Colon (tissue), 2 donors: ENCODE results near the gene SHF.

Source experiments
- FAIRE-seq: peaks from 2 replicates; lab custom pipeline; 2012; peaks lifted over from hg19 to GRCh38; lab: Jason Lieb, UNC
- donor health status: control.
- donor health status: control.

The SHF gene

DNA sequence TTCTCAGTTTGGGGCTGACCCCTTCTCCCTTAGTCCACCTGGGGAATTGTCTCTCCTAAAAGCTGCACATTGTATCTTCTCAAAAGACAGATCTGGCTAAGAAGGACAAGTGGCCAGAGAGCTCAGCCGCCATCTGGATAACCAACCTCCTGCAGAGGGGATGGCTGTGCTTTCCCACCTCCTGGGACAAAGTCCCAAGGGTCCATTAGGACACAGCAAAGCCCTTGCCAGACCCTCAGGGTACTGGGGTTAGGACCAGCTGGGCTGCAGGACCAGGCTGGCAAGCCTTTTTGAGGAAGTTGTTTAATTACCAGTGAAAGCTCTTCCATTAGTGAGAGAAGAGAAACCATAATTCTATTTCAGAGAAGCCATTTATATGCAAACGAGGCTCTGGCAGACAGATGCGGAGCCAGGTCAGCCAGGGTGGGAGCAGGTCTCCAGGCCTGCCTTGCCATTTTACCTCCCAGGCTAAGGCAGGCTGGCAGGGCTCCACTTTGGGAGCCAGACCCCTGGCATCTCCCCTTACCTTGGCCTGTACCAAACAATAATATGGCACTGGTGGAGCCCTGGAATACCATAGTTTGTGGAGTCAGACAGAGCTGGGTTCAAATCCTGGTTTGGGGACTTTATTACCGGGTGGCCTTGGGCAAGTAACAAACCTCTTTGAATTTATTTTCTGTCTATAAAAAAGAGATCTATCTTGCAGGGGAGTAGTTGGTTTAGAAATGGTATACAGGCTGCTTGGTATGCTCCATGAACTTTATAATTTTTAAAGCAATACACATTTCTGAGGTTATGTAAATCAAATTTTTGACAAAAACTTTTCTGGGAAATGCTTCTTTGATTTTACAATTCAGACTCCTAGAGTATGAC is 17.9 kb downstream of the SHF start:
- no peak for FAIRE-seq

DNA sequence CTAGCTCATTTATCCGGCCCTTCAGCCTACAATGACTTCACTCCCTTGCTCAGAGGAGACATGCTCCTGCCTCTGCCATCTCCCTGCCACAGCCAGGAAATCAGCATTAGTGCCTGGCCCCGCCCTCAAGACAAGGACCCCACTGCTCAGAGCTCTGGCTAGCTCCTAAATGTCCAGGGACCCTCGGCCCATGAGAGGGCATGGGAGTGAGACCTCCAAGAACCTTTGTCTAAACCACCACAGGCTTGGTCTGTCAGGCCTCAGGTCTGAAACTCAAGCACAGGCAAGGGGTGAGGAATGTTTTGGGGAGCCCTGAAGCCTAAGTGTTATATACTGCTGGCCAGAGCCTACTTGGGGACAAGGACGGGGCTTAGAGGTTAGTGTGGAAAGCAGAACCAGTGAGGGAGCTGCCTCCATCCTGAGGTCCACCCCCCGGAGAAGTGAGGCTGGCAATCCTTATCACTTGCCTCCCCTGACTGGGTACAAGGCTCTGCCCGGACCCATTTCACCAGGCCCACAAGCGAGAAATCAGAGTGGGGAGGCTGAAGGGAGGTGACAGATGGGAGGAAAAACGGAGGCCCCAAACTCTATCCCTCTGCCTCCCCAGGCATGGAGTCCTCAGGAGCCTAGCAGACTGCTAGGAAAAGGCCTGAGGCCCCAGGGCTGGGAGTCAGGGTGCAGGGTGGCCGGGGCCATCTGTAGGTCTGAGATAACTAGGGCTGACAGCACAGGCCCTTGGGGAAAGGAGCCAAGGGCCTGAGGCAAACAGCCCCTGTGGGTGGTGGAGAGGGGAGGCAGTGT is 18.8 kb downstream of the SHF start:
- FAIRE-seq: no peak

DNA sequence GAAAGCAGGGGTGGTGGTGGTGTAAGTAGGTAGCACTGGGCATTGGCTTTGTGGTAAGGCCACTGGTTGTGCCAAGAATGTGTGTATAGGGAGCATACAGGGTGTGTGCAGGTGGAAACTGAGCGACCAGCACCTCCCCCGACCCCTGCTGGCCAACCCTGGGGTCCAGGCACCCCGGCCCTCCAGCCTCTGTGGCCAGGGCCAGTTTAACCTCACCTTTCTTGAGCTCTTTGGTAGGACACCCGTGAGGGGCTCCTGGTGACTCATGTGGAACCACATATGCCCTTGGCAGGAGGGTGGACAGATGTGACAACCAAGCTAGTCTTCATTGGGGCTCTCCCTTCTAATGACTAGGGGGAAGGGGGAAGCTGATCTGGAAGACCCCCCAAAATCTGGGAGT is 19.5 kb downstream of the SHF start:
- no peak for FAIRE-seq

DNA sequence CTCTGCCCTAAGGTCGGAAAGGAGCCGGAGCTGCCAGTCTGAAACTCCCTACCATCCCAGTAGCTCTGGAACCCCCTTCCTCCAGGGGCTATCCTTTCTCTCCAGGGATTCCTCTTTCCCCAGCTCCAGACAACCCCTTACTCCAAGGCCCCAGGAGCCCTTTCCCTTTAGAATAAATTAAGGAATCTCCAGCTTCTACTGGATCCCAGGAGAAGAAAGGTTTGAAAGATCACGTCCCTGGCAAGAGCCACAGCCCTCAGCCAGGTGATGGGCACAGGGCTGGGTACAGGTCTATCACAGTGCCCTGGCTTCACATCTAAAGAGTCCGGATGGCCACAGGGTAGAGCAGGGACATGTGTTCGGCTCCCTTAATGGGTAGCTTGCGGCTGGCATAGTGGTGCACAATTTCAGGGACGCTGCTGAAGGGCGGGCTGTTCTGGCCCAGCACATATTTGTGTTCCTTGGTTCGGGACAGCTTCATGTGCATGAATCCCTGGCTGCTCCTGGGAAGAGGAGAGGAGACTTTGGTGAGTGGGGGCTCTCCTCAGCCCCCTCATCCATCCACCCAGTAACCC is 20.0 kb downstream of the SHF start:
- FAIRE-seq: no peak

DNA sequence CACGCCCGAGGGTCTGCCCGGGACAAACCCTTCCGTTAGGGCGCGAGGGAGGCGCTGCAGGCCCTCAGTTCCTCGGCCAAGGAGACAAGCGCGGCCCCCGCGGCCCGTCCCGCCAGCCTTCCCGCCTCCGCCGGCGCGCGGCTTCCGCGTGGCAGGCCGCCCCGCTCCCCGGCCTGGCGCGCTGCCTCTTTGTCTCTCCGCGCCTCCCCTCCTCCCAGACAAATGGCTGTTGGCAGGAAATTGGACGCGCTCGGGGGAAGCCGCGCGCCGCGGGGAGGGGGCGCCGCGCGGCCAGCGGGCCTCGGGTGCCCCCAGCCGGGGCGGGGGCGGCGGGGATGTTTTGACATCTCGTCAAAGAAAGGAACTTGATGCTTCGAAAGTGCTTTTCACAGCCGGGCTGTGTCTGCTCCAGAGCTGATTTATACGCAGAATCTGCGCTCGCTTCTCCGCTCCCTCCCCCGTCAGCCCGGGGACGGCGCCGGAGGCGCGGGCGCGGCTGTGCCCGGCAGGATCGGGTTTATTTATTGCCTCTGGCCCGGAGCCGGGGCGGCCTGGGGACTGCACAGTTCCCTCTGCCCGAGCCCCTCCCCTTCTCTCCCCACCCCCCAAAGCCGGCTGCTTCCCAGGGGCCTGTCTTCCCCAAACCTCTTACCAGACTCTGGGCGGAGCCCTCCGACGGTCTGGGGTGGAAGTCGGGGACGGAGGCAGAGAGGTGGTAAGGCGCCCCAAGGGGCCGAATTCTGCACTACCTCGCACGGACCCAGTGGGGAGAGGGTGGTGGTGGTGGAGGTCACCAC is 20.7 kb downstream of the SHF start:
- FAIRE-seq: no peak

DNA sequence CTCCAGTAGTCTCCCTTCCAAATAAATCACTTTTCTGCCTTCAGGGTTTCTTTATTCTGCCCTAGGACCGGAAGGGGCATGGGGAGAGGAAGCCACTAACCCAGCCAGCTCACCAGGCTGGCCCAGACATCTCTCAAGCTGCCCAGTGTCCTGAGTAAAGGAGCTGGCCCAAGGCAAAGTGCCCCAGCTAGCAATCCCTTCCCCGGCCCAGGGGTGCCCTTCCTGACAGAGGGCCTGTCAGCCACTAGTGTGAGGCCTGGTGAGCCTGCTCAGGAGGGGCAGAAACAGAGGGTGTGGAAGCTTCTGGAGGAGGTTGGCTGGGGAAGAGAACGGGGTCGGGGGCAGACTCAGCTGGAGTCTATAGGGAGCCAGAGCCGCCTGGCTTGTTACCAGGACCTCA is 22.2 kb downstream of the SHF start:
- FAIRE-seq: no peak

DNA sequence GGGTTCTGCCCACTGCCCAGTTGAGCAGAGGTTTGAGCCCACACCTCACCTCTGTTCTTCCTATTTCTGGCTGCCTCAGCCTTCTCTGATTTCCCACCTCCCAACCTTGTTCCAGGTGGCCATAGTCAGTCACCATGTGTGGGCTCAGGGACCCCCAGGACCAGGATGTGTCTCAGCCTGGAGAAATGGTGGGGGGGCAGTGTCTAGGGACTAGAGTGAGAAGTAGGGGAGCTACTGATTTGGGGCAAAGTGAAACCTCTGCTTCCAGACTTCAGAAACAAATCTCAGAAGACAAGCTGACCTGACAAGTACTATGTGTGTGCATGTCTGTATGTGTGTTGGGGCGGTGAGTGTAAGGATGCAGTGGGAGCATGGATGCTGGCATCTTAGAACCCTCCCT is 22.9 kb downstream of the SHF start:
- FAIRE-seq: no peak

DNA sequence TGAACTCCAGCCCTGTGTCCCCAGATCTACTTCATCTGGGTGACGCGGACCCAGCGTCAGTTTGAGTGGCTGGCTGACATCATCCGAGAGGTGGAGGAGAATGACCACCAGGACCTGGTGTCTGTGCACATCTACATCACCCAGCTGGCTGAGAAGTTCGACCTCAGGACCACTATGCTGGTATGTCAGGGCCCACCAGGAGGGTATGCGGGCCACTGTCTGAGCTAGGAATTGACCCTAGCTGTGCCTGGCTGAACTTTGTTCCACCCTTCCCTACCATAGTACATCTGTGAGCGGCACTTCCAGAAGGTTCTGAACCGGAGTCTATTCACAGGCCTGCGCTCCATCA is 24.3 kb downstream of the SHF start:
- FAIRE-seq: no peak

DNA sequence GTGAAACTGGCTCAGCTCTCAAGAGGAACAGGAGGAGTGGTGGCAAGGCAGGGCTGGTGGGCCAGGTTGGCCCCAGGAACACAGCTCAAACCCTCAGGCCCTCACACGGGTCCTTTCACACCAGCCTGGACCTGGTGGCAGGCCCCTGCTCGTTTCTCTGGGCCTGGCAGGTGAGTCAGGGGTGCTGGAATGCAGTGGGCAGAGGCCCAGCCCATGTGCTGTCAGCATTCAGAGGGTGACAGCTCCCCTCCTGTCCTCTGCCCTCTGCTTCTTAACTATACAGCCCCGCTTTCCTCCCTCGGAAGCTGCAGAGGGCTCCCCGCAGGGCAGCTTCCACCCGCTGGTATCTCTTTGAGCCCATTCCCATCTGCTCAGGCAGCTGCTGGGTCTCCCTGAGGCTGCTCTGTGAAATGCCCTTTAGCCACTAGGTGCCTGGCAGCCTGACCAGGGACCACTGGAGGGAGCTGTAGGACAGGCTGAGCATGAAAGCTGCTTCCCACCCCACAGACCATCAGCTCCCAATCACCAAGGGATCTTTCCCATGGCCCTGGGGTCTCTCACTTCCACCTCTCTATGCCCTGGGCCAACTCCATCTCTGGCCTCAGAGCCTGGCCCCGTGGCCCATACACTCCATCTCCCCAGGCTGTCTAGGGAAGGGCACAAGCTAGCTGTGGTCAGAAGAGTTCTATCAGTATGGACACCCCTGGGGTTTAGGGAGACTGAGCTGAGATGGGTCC is 24.8 kb downstream of the SHF start:
- no peak for FAIRE-seq

DNA sequence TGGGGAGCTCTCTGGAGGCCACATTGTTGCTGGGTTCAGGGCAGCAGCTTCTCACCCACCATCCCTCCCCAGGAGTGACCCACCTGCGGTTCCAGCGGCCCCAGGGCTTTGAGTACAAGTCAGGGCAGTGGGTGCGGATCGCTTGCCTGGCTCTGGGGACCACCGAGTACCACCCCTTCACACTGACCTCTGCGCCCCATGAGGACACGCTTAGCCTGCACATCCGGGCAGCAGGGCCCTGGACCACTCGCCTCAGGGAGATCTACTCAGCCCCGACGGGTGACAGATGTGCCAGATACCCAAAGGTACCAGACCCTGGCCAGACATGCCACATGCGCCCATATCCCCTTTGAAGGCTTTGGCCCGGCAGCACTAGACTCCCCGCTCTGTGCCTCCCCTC is 26.1 kb downstream of the SHF start:
- FAIRE-seq: no peak

DNA sequence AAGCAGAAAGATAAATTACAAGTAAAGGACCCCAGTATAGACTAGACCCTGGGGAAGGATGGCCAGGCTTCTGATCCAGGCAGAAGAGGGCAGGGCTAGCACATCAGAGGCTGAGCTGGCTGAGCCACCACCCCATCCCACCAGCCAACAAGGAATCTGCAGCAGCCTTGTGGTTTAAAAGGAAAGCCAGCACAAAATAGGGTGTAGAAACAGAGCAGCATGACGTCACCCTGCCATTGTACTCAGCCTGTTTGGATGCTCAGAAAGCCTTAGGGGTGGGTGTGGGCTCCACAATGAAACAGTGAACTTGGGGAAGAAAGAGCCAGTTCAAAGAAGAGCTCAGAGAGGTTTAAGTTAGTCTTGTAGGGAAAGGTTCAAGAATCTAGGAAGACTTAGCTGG is 29.8 kb downstream of the SHF start:
- FAIRE-seq: no peak

DNA sequence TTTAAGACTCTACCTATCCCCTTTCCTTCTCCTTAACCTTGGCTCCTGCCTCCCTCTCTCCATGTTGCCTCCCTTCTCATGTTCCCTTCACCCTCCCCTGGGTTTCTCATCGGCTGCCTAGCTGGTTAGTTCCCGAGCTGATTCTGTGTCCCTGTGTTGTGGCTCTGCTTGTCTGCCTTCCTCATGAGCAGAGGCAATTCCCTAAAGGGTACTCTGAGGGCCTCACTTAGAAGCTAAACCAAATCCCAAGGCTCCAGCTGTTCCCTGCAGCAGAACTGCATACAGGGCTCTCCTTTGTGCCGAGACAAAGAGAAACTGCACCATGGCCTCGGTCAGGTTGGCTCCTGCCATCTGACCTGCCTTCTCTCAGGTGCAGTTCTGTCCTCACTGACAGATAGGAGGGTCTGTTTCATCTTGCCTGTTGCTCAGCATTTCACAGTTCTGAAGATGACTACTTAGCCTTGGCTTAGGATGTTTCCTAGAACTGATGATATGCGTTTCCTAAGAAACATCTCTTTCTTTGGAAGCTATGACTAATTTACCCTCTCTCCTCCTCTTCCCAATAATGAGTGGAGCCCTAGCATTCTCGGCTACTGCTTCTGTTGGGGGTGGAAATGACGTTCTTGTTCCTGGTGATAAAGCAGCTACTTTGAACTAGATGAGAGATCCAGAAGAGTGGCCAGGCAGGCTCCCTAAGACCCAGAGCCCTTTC is 30.9 kb downstream of the SHF start:
- no peak for FAIRE-seq

DNA sequence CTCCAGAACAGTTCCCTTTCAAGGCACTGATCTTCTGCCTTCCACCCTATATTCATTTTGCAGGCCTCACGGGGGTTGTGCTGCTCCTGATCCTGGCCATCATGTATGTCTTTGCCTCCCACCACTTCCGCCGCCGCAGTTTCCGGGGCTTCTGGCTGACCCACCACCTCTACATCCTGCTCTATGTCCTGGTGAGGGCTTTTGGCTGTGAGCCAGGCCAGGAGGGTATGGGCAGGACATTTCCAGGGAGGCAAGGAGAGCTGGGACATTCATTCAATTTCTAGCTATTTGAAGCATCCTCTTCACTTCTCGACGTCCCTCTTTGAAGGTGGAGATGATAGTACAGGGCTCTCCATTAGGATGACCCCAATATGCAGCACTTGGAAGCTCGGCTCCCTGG is 32.0 kb downstream of the SHF start:
- no peak for FAIRE-seq

DNA sequence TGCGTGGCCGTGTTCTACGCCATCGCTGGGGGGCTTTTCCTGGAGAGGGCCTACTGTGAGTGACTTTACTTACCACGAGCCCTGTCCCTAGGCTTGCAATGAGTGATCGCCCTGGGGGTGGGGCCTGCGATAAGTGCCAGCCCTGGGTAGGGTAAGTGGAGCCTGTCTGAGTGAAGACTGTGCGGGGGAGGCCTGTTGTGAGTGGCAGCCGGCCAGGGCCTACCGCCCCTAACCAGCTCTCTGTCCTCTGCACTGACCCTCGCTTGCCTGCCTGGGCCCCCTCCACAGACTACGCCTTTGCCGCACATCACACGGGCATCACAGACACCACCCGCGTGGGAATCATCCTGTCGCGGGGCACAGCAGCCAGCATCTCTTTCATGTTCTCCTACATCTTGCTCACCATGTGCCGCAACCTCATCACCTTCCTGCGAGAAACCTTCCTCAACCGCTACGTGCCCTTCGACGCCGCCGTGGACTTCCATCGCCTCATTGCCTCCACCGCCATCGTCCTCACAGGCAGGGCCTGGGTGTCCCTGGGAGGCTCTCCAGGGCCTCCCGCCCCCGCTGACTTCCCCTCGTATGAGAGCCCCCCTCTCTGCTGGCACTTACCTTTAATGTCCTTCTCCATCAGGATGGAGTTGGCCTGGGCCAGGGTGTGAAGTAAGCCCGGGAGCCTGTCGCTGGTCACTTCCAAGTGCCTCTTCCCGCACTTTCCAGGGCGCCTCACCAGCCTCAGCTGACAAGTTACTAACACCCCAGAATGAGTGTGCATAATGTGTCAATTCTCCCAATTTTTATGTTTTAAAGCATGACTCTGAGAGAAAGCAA is 35.6 kb downstream of the SHF start:
- FAIRE-seq: no peak

DNA sequence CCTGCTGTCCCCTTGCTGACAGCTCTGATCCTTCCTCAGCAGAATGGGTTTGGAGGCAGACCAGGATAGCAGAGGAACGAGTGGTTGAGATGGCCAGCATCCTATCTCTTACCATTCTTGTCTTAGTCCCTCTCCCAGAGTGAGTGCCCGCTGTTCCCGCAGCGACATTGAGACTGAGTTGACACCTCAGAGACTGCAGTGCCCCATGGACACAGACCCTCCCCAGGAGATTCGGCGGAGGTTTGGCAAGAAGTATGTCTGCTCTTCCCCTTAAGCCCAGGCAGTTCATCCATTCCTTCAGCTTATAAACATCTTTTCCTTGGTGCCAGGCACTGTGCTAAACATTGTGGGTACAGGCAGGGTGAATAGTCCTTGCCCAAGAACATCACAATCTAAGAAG is 36.8 kb downstream of the SHF start:
- no peak for FAIRE-seq

DNA sequence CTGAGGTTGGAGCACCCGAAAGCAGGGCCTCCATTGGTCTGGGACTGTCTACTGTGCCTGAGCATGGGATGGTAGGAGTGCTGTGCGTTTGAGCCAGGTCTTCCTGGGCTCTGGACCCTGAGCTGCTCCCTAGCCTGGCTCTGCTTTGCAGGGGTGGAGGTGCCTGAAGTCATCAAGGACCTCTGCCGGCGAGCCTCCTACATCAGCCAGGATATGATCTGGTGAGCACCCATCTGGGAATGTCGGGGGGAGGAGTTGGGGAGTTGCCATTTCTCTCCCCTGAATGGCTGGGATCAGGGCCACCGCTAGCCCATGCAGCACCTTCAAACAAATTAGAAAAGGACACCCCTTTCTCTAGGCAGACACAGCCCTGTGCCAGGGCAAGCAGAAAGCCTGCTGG is 37.3 kb downstream of the SHF start:
- no peak for FAIRE-seq

DNA sequence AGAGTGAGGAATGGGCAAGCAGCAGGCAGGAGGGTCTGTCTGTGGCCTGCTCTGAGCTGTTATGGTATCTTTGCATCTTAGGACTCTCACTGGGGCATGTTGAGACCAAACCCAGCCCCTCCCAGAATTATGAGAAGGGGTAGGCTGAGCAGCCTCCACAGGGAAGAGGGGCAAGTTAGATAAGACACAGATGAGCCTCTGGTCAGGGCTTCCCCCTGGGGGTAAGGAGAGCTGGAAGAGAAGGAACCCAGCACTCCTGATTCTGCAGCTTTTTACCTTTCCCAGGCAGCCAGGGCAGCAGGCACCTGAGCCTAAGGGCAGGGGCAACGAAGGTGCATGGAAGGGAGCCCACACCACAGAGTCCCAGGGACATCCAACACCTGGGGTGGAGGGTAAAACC is 38.7 kb downstream of the SHF start:
- FAIRE-seq: no peak

DNA sequence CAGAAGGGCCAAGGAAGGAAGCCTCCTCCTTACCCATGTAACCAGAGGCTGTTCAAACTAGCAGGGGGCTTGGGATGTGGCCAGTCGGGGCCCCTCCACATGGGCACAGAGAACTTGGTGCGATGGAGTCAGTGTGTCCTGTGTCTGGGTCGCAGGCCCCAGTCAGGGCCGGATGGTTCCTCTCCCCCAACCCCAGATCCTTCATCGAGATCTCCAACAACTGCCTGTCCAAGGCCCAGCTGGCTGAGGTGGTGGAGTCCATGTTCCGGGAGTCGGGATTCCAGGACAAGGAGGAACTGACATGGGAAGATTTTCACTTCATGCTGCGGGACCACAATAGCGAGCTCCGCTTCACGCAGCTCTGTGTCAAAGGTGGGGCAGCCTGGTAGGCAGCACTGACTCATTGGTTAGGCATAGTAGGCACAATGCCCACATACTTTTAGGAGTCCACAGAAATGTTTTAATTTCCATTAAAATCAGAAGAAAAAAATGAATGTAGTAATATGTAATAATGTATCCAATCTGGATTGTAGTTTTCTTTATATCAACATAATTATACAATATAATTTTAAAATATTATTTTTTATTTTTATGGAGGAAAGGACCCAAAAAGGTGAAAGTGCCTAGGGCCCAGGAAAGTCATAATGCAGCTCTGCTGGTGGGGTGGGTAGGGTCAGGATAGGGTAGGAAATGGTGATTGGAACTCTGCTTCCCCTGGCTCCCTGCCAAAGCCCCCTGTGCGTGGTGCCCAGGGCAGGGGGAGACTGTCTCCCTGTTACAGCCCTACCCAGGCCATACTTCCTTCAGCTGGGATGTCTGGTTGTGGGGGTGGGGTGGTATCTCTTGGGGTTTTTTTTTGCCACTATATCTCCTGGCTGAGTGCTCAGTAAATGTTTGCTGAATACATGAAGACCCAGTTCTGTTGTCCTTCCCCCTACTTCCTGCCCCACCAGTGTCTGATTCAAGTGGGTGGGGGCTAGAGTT is 39.4 kb downstream of the SHF start:
- FAIRE-seq: no peak

DNA sequence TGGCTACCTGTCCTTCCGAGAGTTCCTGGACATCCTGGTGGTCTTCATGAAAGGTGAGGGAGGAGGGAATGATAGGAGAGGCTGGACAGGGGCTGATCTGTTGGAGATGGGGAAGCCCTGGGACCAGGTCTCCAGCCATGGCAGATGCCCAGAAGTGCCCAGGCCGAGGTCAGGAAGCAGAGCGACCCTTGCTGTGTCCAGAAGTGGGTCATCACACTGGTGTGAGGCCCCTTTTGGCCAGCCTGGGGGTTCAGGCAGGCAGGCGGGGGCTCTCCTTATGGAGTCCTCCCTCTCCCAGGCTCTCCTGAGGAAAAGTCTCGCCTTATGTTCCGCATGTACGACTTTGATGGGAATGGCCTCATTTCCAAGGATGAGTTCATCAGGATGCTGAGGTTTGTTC is 40.2 kb downstream of the SHF start:
- FAIRE-seq: no peak
